ENCODE measurements around the gene MRPS9.

- no peak for TF ChIP-seq CTCF (IDR thresholded peaks at IDR 0.05)
- TF ChIP-seq POLR2A (IDR thresholded peaks at IDR 0.05), result no peak
Measured at GRCh38 chr2:105087273-105087672, 49.4 kb downstream of the MRPS9 start.
